ENCODE measurements around the gene ULBP1. TPM values are rescaled to one million over a fixed set of nuclear protein-coding genes. Genes with fewer than 3 reads are reported as not detected.
"Not testable (repeated sequence)": the region's sequence is repeated elsewhere in the genome, so short reads cannot be mapped to it uniquely, and the experiment has no call there.

ULBP1 gene
- total and polyA plus RNA-seq, 2 donors: 0.19 to 0.68 TPM

GRCh38 chr6:150021870-150022269, 58.1 kb downstream of the ULBP1 start:
- WGBS: 93% methylated on average over 3 of the region's 6 CpGs
- not testable (repeated sequence) for H3K4me1 ChIP-seq (ENCODE audit: control insufficient read depth in 2 of 2, insufficient read depth in 2 of 2, low read length in 2 of 2); DNase-seq (ENCODE audit: low read depth in 6 of 9, low spot score in 9 of 9); H3K4me3 ChIP-seq (ENCODE audit: low read length in 2 of 2); H3K27ac ChIP-seq (ENCODE audit: low read depth in 1 of 2, low read length in 1 of 2); H3K36me3 ChIP-seq (ENCODE audit: control insufficient read depth in 2 of 2, insufficient read depth in 2 of 2, low read length in 1 of 2); H3K9me3 ChIP-seq (ENCODE audit: control insufficient read depth in 2 of 2, insufficient read depth in 1 of 2, low read length in 1 of 2)
- H3K27me3 ChIP-seq (ENCODE audit: control insufficient read depth in 2 of 2, insufficient read depth in 1 of 2, low read length in 1 of 2): peaks cover 24 to 51% of the 10 kb centered on the region in 2 donors

Other genes with a start within 250 kb of the ULBP1 start
- 12.1 TPM for gene LATS1, start 245.8 kb upstream of the ULBP1 start, total RNA-seq
- 11.2 TPM for gene LATS1, start 245.8 kb upstream of the ULBP1 start, polyA plus RNA-seq
- gene NUP43, start 217.4 kb upstream of the ULBP1 start, total RNA-seq: 20.8 TPM
- 20.6 TPM for gene NUP43, start 217.4 kb upstream of the ULBP1 start, polyA plus RNA-seq
- 70.6 TPM for gene PCMT1, start 214.2 kb upstream of the ULBP1 start, total RNA-seq
- gene PCMT1, start 214.2 kb upstream of the ULBP1 start, polyA plus RNA-seq: 60.3 TPM
- 2.0 TPM for gene LRP11, start 99.6 kb upstream of the ULBP1 start, total RNA-seq
- gene LRP11, start 99.6 kb upstream of the ULBP1 start, polyA plus RNA-seq: 10.3 TPM
- 0.05 TPM for gene RAET1E, start 65.8 kb upstream of the ULBP1 start, total RNA-seq
- 0.59 TPM for gene RAET1E, start 65.8 kb upstream of the ULBP1 start, polyA plus RNA-seq
- not detected for gene RAET1G, start 40.8 kb upstream of the ULBP1 start, total RNA-seq
- gene RAET1G, start 40.8 kb upstream of the ULBP1 start, polyA plus RNA-seq: 0.64 TPM
- gene ULBP2, start 21.9 kb upstream of the ULBP1 start, total RNA-seq: 0.66 TPM
- 2.3 TPM for gene ULBP2, start 21.9 kb upstream of the ULBP1 start, polyA plus RNA-seq
- gene RAET1L, start 61.6 kb downstream of the ULBP1 start, total RNA-seq: 0.28 TPM
- gene RAET1L, start 61.6 kb downstream of the ULBP1 start, polyA plus RNA-seq: 3.1 TPM
- gene ULBP3, start 105.2 kb downstream of the ULBP1 start, total RNA-seq: 1.1 TPM
- 0.48 TPM for gene ULBP3, start 105.2 kb downstream of the ULBP1 start, polyA plus RNA-seq
- 0.42 TPM for gene PPP1R14C, start 179.1 kb downstream of the ULBP1 start, total RNA-seq
- 1.9 TPM for gene PPP1R14C, start 179.1 kb downstream of the ULBP1 start, polyA plus RNA-seq